HG03108 (cell line): ENCODE data around the gene LHPP.
A peak's percentile ranks its signal among the peaks of the same experiment; 100 is the strongest.

Experiments used
- ATAC-seq: cut with Tn5 transposase; IDR thresholded peaks from one replicate; pipeline ENCODE4 v1.9.1; 2021; ENCODE audit warnings: moderate library complexity; ENCODE audit not compliant: unreplicated experiment

Gene LHPP

DNA sequence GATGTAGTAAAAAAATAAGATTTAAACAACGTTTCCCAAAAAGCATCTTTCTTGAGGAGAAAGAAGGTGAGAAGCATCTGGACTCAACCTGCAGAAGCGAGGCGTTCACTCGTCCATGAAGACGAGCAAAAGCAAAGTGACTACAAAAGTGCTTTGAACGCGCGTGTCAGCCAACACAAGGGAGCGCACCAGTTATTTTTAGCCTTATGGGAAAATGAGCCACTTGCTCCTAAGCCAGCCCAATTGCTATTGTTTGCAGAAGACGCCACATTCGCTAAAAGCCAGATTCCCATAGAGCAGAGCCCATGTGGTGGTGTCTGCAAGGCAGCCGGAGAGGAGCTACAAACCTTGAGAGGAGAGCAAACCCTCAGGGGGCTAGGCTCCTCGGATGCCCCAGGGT, 160.0 kb downstream of the LHPP start:
- no peak for ATAC-seq

DNA sequence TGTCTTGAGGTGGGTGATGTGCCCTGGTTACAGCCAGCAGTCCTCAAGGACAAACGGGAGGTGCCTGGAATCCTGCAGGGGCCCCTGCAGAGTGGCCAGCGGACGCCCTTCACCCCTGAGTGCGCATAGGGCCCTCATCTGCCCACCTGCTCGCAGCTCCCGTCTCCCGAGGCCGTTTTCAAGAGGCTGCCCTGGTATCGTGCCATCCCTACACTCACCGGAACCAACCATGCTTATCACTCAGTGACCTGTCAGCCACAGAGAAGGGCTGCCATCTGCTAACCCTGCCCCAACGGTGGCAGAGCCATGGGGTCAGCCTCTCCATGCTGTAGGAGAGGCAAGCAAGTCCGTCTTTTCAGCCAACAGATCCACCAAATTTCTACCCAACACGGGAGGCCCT, 160.5 kb downstream of the LHPP start:
- ATAC-seq: no peak

DNA sequence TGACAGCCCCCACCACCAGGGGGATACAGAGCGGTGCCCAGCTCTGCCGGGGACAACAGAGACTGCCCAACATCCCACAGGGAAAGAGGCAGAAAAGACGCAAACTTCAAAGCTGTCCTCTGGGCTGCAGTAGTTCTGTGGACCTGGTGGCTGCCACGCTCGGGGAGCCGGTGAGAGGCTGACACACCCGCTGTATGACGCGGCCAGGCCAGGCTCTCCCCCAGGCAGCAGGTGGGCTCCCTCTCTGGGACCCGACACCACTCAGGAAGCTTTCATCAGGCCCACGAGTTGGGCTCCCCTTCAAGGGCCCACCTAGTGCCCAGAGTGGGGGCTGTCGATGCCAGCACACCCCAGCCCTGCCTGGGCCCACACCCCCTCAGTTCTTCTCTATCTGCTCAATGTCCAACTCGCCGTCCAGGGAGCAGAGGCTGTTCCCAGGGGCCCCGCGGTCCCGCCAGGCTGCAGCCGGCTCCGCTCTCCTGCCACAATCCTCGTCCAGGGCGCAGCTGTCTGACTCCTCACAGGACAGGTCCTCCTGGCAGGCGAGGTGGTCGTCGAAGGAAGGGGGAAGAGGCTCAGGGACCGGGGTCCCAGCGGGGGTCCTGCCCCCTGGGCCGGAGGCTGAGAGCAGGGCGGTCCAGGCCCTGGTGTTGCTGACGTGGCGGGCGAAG, 161.4 kb downstream of the LHPP start:
- ATAC-seq: no peak

DNA sequence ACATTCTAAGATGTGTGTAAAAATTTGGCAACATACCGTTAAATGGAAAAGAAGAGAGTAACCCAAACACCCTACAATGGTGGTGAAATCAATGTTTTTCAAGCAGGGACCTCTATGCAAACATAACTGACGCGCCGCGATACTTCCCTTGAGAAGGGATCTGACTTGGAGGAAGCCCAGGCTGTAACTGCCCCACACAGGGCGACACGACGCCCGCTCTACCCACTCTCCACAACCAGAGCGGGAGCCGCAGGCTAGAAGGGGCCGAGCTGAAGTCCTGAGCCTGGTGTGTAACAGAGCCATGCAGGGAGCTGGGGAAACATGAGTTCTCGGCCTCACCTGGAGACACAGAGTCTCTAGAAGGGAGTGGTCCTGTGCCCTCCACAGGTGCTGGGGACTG, 162.4 kb downstream of the LHPP start:
- no peak for ATAC-seq

DNA sequence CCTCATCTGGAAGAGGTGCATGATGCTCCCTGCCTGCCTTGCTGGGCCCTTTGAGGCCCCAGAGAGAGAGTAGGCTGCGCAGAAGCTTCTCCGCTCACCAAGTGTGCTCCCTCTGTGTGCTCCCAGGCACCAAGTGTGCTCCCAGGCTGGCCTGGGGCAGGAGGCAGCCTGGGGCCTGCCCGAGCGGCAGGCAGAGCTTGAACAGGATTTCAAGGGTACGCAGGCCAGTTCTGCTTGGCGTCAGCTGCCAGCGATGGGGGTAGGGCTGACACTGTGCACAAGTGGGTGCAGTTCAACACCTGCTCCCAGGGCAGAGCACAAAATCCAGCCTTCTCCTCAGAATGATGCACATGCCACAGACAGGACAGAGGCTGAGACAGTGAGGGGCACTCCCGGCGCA, 162.8 kb downstream of the LHPP start:
- ATAC-seq: no peak

DNA sequence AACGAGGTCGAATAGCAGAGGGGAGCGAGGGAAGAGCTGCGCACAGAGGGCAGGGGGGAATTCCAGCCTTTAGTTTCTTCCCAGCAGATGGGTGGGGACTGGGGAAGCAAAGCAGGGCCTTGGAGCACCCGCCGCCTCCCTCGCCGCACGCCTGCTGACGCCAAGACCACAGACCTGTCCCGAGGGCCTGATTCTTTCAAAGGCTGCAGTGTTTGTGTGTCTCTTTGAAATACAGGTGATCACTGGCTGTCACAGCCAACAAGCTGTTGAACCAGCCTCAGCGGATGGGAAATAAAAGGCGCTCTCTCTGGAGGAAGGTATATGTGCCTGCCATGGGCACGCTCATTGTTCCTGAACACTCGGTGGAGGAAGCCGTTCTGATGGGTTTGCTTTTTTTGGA, 163.3 kb downstream of the LHPP start:
- no peak for ATAC-seq

DNA sequence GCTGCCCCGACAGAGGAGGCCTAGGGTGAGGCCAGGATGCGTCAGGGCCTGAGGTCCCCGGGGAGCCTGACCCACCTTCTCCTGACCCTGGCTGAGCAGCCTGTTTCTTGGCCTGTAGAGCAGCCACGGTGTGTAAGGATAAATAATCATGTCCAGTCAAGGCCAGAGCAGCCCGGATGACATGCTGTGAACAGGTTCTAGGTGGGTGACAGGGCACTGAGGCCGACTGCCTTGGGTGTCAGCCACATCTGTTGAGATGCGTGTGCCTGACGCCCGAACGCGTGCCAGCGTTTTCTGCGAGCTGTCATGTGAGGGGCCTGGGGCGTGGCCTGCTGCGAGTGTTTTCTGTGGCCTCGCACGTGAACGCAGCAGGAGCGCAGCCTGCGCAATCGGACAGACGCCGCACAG, 164.2 kb downstream of the LHPP start:
- ATAC-seq: no peak

DNA sequence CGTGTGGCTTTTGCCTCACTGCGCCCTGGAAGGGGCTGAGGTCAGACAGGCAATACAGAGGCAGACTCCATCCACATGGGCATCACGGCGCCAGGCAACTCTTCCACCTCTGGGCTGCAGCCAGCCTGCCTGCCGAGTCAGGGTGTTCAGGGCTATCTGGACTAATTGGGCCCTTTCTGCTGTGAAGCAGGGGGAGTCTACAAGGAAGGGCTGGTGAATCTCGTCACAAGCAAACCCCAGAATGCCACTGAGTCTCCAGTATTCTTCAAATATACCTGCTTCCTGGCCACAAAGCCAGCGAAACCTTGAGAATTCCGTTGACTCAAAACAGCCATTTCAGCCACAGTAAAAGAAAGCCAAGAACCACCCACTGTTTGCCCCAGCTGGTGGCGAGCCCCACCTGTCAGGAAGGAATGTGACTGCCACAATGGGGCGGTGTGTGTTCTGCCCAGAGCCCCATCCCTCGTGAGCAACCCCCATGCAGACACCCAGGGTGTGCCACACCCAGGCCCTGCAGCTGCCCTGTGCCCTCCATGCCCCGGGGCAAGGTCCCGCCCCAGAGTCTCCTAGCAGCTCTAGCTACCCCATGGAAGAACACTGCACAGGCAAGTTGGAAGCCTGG, 165.2 kb downstream of the LHPP start:
- peak; percentile 72 for ATAC-seq

DNA sequence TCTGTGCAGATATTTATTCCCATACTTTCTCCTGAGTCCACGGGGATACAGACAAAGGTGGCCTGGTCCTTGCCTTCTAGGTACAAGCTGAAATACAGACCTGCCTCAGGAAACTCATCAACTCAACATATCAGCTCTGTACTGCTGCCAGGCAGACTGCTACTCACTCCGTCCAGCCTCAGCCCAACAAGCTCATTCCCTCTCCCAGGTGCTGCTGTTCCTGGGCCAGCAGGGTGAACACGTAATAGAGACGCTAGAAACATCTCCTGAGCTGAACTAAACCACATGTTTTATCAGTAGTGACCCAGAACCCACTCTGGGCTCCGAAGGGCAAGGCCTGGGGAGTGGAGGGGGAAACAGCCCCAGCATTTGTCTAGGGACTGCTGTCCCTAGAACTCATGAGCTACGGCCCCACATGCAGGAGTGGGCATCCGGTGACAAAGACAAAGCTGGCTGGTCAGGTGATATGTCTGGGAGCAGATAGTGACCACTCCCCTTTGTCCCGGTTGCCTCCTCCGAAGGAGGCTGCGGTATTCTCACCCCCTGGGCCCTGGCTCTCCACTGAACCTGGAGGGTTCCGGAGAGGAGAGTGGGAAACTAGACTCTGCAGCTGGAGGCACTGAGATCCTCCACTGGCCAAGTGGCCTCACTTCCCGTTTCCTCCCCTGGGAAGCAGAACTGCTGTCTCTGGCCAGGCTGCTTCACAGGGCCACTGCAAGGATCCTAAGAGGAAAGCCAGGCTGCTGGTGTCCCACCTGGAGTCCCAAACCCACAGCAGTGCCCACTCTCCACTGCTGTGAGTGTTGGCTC, 166.4 kb downstream of the LHPP start:
- no peak for ATAC-seq

DNA sequence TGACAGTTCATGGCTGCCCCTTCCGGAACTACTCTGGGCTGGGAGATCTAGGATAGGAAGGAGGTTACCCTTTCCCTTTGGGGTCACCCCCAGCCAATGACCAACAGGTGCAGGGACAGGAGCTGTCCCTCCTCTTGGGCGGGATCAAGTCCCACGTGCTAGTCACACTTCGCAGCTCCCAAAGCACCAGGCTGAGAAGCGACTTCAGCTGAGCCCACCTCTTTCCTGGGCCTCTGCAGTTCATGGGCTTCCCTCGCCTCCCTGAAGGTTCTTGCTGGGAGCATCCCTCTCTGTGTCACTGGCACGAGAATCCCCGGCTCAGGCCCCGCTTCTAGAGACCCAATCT, 167.0 kb downstream of the LHPP start:
- ATAC-seq: no peak

DNA sequence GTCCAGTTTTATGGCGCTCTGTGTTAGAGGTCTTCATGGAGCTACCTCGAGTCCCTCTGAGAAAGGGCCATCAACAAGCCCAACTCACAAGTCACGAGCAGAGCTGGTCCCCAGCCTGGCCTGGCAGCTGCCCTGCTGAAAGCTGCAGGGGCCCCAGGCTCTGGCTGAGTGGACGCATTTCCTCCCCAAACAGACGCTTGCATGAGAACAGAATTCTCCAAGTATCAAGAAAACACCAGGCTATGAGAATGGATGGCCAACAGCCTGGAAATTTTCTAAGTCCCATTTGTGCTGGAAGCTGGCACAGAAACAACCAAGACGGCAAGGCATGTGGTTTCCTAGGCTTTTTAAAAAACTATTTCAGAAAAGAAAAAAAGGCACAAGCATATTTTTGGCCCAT, 167.8 kb downstream of the LHPP start:
- ATAC-seq: no peak

DNA sequence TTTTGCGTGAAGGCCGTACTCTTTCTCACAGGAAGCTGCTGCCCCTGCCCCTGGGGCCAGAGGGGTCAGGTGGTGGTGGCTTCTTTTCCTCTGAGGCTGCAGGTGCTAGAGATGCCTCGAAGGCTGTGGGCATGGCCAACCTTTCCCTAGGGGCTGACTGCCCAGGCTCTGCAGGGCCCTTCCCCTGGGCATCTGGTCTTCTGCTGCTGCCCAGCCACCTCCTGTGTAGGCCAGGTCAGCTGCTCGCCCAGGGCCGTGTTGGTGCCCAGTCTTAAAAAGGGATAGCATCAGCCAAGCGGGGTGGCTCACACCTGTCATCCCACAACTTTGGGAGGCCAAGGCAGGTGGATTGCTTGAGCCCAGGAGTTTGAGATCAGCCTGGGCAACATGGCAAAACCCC, 168.2 kb downstream of the LHPP start:
- ATAC-seq: no peak

DNA sequence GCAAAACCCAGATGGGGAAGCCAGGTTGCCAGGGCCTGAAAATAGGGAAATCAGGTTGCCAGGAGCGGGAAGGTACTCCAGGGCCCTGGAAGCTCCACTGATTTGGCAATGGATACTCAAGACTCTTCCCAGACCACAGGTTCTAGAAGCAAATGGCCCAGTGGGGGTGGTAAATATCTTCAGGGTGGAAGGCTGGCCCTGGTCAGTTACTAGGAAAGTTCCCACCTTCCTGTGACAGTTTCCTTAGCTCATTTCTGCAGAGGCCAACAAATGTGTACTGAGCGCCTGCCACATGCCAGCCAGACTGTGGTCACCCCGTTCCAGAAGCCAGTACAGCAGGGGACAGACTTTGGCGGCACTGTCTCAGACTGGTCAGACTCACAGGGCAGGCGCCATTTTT, 168.9 kb downstream of the LHPP start:
- no peak for ATAC-seq

DNA sequence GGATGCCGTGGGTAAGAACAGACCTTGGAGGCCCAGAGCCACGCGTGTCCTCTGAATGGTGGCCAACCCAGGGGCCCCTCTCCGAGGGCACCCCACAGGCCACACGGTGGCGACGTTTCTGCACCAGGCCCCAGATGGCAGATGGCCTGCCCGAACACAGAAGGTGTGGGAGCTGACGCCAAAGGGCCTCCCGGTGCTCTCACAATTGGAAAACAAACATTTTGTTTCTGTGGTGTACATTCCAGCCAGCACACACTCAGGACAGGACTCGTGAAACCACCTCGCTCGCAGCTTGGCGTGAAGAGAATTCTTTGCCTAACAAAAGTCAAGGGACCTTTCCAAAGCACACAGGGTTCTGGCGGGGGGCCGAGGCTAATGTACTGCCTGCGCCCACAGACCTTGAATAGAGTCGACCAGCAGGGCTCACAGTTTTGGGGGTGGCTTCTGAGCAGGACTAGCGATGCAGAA, 170.5 kb downstream of the LHPP start:
- ATAC-seq: no peak

DNA sequence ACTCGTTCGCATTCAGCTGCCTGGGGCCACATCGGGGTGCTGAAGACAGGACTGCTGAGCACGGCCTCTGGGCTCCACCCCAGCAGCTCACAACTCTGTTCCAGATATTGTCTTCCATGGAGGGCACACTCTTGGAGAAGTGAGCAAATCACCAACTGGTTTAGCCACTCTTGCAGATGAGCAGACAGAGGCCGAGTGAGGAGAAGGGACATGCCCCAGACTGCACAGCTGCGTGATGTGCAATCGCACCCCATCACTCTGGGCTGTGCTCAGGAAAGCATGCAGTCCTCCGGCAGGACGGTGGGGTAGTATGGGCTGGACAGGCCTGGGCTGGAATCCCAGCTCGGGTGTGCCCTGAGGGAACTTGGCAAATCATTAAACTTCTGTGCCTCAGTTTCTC, 170.9 kb downstream of the LHPP start:
- ATAC-seq: no peak

DNA sequence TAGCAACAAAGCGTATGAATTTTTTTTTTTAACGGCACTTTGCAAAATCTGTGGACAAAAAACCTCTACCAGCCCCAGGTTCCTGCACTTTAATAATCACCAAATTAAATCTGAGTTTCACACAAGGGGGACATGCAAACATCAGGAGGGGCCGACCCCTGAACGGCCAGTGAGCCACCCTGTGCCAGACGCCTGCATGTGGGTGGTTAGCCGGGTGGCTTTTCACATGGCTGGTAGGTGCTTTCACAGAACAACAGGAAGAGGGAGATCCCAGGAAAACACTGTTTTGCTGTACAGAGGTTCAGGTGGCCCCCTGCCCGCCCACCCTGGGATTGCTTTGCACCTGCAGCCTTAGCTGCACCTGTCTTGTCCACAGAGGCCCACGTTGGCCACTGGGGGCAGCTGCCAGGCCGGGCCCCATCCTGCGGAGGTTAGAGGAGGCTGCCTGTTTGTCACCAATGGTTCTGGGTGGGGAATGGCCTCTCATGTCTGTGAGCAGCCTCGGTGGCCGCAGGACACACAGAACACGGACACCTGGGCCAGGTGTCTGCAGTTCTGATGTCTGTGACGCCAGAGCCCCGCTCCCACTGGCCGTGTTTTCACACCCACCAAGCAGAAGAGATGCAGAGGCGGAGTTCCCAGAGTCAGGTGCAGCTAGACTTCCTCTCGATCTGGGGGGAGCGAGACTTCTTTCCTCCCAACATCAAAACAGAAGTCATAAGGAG, 174.8 kb downstream of the LHPP start:
- ATAC-seq: no peak

DNA sequence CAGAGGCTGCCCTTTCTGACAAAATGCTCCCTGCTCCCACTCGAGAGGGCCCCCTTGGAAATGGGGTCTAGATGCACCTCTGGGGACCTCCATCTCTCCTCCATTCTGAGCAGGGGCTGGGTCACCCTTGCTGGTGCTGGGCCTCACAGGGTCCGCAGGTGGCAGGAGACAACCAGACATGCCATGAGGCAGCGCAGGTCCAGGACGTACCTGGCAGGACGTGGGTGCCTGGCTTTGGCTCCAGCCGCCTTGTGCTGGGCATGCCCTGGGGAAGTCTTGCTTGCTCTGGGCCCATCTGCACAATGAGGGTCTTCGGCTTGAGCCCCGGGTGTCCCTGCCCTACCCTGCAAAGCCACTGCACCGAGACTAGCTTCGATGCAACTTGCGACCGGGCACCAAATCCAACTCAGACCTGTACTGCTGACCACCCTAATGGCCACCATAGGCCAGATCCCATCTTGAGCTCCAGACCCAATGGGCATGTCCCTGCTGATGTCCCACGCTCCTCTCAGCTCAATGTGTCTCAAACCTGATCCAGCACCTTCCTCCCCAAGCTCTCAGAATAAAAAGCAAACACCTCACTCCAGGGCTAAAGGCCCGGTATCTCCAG, 175.6 kb downstream of the LHPP start:
- no peak for ATAC-seq

DNA sequence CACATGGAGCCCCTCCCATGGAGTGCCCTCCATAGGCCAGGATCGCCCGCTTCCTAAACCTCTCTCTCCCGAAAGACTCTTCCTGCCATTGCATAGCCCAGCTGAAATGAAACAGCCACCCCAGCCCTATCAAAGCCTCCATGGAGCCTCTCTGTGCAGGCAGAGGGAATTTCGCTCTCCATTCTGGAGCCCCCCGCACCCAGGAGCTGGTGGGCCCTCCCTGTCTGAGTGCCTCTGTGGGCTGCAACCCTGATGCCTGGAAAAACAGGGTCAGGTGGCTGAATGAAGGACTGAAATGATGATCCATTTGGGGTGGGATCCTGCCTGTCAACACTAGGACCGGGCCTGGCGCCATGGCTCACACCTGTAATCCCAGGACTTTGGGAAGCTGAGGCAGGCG, 176.1 kb downstream of the LHPP start:
- ATAC-seq: no peak

DNA sequence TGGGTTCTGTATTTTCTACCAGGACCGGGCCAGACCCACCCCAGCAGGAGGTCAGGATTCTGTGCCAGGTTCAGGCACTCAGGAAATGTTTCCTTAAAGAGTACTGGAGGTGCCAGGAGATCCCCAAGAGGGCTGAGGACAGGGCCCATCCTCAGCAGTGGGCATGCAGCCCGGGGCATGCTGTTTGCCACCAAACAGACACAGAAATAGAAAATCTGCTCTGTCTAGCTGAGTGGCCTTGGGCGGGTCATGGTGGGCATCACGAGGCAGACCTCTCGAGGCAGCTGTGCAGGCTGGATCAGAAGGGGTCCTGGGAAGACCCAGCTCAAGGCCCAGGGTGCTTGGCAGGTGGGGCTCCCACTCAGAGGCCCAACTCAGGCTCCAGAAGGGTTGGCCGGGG, 177.6 kb downstream of the LHPP start:
- ATAC-seq: no peak

DNA sequence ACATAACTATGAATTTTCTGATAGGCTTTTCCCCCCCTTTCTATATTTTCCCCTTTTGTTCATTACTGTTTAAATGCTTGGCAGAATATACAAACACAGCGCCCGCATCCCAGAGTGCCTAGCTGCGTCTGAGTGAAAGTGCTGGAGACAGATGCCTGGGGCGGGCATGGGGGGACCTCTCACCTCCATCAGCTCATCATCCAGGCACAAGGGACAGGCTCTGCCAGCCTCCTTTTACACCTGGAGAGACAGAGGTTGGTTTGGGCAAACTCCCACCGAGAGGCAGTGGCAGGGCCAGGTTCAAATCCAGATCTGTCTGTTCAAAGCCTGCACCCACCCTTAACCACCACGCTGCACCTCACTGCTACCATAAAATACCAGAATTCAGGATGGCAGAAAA, 178.0 kb downstream of the LHPP start:
- ATAC-seq: no peak

DNA sequence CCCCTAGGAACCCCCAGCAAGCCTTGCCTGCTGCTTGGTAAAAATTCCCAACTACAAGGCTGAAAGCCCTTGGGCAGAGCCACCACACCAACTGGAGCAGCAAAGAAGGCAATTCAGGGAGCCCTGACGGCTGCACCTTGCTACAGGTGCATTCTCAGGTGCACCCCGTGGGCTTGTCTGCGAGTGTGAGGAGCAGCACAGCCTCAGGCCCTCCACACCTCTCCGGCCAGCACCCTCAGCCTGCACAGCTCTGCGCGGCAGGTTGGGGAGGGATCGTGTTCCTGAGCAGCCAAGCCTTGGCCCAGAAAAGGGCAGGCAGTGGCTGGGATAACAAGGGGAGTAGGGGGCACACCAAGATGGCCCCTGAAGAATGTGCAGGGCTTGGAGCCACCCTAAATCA, 178.4 kb downstream of the LHPP start:
- ATAC-seq: no peak
